Lower leg skin (tissue), 4 donors: Measurements from ENCODE around the gene ATP1A4. TPM values are rescaled to one million over a fixed set of nuclear protein-coding genes. Genes with fewer than 3 reads are reported as not detected.

ENCODE experiments used
- DNase-seq, 2 donors: peaks; one replicate each; pipeline ENCODE4 v3.0.0-alpha.2; 2019; ENCODE audit warnings: low spot score in 2 of 2
- H3K4me3 ChIP-seq: fragments of 200-600 bp; sonication (generic); 2 replicates; pipeline ENCODE4 v1.5.1; 2017; ENCODE audit warnings: mild to moderate bottlenecking, low read depth; ENCODE audit not compliant: poor library complexity, severe bottlenecking
- POLR2A ChIP-seq, 2 donors: fragments of 450-650 bp; IDR thresholded peaks; one replicate each; pipeline ENCODE4 v1.6.1; 2016 to 2017; ENCODE audit warnings: antibody characterized with exemption in 2 of 2, mild to moderate bottlenecking in 1 of 2, moderate library complexity in 1 of 2
- WGBS, 2 donors: methylation state at CpG; one replicate each; pipeline ENCODE4 v1.1.5; 2018; 5-methylcytosine and 5-hydroxymethylcytosine counted together
- intact Hi-C: fragments of 100-400 bp; cut with DNase I; formaldehyde crosslinking; loops from one replicate; pipeline ENCODE4 v1.15.0; 2023; ENCODE audit warnings: low total_unique reads
- total RNA-seq, 4 donors: library from RNA; depleted of rRNA; stranded (reverse); fragments of >200 nt; gene quantifications; one replicate each; pipeline ENCODE4 v1.1.0, GENCODE V29; 2016
- TF ChIP-seq, protein P1 (sequence below), 3 donors: fragments of 450-650 bp; IDR thresholded peaks; one replicate each; pipeline ENCODE4 v1.5.1; 2016; ENCODE audit warnings: antibody characterized with exemption in 3 of 3, mild to moderate bottlenecking in 3 of 3, moderate library complexity in 2 of 3

Gene ATP1A4
- total RNA-seq, 4 donors from 2014 or later, result 0.32 TPM; not detected in 3

DNA sequence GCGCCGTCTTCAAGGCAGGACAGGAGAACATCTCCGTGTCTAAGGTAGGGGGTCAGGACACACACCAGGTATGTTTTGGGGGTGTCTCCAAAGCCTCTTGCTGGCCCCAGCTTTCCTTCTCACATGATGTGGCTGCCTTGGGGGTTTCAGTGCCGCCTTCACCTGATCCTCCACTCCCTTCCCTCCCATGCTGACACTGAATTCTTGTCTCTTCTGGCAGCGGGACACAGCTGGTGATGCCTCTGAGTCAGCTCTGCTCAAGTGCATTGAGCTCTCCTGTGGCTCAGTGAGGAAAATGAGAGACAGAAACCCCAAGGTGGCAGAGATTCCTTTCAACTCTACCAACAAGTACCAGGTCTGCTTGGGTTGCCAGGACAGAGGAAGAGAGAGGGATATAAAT, 22.4 kb upstream of the ATP1A4 start:
- intact Hi-C loops, result no loop called here
- 84 to 85% methylated on average over 5 of the region's 5 CpGs for WGBS, 2 donors
- no peak for TF ChIP-seq POLR2A (IDR thresholded peaks at IDR 0.05)
- no peak for DNase-seq
- H3K4me3 ChIP-seq, result no peak overlapping the region

DNA sequence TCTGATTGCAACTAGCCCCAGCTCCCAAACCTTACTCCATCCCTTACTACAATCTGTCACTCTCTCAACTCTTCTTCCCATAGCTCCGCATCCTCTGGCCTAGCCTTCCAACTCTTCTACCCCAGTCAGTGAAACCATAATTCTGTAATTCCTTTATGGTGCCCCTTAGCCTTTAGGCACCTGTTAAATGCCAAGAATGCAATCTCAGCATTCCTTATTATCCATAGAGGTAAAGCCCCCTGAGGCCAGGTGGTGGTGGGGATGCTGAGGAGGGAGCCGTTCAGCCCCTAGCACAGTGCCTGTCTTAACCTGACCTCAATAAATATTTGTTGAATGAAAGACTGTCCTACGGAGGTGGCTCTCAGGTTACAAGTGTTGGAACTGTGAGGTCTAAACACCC, 21.8 kb upstream of the ATP1A4 start:
- no peak for TF ChIP-seq POLR2A (IDR thresholded peaks at IDR 0.05)
- TF ChIP-seq, protein P1, sequence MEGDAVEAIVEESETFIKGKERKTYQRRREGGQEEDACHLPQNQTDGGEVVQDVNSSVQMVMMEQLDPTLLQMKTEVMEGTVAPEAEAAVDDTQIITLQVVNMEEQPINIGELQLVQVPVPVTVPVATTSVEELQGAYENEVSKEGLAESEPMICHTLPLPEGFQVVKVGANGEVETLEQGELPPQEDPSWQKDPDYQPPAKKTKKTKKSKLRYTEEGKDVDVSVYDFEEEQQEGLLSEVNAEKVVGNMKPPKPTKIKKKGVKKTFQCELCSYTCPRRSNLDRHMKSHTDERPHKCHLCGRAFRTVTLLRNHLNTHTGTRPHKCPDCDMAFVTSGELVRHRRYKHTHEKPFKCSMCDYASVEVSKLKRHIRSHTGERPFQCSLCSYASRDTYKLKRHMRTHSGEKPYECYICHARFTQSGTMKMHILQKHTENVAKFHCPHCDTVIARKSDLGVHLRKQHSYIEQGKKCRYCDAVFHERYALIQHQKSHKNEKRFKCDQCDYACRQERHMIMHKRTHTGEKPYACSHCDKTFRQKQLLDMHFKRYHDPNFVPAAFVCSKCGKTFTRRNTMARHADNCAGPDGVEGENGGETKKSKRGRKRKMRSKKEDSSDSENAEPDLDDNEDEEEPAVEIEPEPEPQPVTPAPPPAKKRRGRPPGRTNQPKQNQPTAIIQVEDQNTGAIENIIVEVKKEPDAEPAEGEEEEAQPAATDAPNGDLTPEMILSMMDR (IDR thresholded peaks at IDR 0.05), result no peak
- H3K4me3 ChIP-seq, result no peak overlapping the region
- 85 to 90% methylated on average over 3 of the region's 3 CpGs for WGBS, 2 donors
- intact Hi-C loops, result no loop called here
- DNase-seq, result no peak

DNA sequence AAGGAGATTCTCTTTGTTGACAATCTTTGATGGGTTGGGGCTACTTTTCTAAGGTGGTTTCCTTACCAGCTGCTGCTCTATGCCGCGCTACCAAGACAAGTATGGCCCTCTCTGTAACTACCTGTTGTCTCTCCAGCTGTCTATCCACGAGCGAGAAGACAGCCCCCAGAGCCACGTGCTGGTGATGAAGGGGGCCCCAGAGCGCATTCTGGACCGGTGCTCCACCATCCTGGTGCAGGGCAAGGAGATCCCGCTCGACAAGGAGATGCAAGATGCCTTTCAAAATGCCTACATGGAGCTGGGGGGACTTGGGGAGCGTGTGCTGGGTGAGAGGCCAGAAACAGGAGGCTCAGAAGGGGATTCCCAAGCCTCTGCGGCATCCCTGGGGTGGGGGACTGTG, 21.4 kb upstream of the ATP1A4 start:
- no peak for TF ChIP-seq POLR2A (IDR thresholded peaks at IDR 0.05)
- TF ChIP-seq, protein P1 (IDR thresholded peaks at IDR 0.05), result no peak
- intact Hi-C loops, result no loop called here
- DNase-seq, result no peak
- WGBS, 2 donors, result 87 to 97% methylated on average over 10 to 11 of the region's 11 CpGs
- no peak overlapping the region for H3K4me3 ChIP-seq

DNA sequence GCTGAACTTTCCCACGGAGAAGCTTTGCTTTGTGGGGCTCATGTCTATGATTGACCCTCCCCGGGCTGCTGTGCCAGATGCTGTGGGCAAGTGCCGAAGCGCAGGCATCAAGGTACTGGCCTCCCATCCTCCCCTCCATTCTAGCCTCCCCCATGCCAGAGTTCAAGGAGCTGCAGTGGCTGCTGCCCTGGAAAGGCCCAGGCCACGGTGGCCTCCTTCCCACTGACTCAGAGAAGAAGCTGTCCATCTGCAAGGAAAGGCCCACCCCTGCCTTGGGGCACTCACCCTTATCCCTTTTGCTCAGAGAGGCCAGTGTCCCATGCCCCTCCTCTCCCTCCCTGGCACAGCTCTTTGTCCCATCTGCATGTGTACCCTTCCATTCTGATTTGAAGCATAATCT, 20.9 kb upstream of the ATP1A4 start:
- no peak overlapping the region for H3K4me3 ChIP-seq
- DNase-seq, result no peak
- intact Hi-C loops, result no loop called here
- TF ChIP-seq, protein P1 (IDR thresholded peaks at IDR 0.05), result no peak
- no peak for TF ChIP-seq POLR2A (IDR thresholded peaks at IDR 0.05)
- WGBS, 2 donors, result 81 to 85% methylated on average over 5 of the region's 5 CpGs

DNA sequence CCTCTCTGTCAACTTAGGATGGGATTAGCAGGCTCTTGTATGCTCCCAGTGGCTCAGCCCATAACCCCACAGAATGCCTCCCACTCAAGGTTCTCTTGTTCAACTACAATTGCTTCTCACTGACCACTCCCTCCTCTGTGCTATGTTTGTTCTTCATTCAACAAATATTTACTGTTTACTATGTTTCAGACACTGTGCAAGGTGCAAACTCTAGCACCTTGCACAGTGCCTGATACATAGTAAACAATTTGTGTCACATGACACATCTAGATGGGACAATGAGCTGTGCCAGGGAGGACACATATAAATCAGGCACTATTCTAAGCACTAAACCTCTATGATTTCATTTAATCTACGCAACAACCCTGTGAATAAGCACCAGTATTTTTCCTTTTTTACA, 20.5 kb upstream of the ATP1A4 start:
- DNase-seq, result no peak
- H3K4me3 ChIP-seq, result no peak overlapping the region
- 96 to 100% methylated on average over 1 of the region's 1 CpG for WGBS, 2 donors
- TF ChIP-seq, protein P1 (IDR thresholded peaks at IDR 0.05), result no peak
- TF ChIP-seq POLR2A (IDR thresholded peaks at IDR 0.05), result no peak
- intact Hi-C loops, result no loop called here

DNA sequence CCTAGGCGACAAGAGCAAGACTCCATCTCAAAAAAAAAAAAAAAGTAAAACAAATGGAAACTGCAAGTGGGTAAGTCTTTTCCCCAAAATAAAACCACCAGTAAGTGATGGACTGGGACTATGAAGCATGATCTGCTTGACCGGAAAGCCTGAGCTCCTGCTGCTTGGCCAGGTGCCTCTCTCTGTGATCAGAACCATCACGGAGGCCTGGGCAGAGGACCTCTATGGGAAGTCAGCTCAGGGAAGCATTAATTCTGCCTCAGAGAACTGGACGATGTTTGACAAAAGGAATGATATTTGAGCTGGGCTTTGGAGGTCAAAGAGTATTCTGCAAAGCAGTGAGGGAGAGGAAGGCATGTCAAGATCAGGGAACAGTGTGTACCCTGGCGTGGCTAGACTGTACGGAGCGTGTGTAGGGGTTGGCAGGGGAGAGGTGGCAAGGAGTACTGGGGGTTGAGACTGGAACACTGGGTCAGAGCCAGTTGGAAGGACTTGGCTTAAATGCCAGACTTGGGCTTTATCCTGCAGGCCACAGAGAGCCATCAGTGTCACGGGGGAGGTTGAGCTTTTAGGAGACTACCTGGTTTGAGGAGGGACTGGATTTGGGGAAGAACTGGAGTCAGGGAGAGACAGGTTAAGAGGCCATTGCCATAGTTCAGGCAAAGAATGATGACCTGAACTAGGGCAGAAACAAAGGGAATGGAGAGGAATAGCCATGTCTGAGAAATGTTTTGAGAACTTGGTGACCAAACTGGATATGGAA, 19.4 kb upstream of the ATP1A4 start:
- intact Hi-C loops, result no loop called here
- no peak for TF ChIP-seq POLR2A (IDR thresholded peaks at IDR 0.05)
- TF ChIP-seq, protein P1 (IDR thresholded peaks at IDR 0.05), result no peak
- H3K4me3 ChIP-seq, result no peak overlapping the region
- DNase-seq, result no peak
- 61 to 82% methylated on average over 8 of the region's 8 CpGs for WGBS, 2 donors
